ENCODE measurements around the gene FIZ1. TPM values are rescaled to one million over a fixed set of nuclear protein-coding genes. Genes with fewer than 3 reads are reported as not detected.

Gene FIZ1
- total RNA-seq, 4 donors from 2014 or later: 9.0 to 18.5 (median 14.0) TPM

GRCh38 chr19:55567708-55568328, 31.5 kb downstream of the FIZ1 start:
- DNase-seq: no peak
- H3K27ac ChIP-seq: no peak overlapping the region
- TF ChIP-seq, protein P1, sequence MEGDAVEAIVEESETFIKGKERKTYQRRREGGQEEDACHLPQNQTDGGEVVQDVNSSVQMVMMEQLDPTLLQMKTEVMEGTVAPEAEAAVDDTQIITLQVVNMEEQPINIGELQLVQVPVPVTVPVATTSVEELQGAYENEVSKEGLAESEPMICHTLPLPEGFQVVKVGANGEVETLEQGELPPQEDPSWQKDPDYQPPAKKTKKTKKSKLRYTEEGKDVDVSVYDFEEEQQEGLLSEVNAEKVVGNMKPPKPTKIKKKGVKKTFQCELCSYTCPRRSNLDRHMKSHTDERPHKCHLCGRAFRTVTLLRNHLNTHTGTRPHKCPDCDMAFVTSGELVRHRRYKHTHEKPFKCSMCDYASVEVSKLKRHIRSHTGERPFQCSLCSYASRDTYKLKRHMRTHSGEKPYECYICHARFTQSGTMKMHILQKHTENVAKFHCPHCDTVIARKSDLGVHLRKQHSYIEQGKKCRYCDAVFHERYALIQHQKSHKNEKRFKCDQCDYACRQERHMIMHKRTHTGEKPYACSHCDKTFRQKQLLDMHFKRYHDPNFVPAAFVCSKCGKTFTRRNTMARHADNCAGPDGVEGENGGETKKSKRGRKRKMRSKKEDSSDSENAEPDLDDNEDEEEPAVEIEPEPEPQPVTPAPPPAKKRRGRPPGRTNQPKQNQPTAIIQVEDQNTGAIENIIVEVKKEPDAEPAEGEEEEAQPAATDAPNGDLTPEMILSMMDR (IDR thresholded peaks at IDR 0.05): no peak
- TF ChIP-seq POLR2A (IDR thresholded peaks at IDR 0.05): no peak
- intact Hi-C loops (cut with DNase I): no loop called here
- H3K4me1 ChIP-seq: no peaks in the 10 kb centered on the region
- H3K9me3 ChIP-seq: no peaks in the 10 kb centered on the region
- no peaks in the 10 kb centered on the region for H3K36me3 ChIP-seq
- no peak overlapping the region for H3K4me3 ChIP-seq (replicated peaks in 1 of 3)
- no peaks in the 10 kb centered on the region for H3K27me3 ChIP-seq

DNA sequence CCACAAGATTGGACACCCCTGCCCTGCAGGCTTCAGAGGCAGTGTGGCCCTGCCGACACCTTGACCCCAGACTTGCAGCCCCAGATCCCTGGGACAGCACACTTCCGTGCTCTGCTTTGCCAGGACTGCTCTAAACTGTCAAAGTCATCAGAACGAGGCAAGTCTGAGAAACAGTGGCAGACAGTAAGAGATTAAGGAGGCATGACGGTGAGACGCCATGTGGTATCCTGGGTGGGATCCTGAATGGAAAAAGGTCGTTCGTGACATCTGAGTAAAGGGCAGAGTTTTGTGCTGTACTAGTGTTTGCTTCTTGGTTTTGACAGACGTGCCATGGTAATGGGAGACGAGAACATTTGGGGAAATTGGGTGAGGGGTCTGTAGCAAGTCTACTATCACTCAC, 32.5 kb downstream of the FIZ1 start:
- WGBS, 2 donors: 44 to 57% methylated on average over 9 of the region's 9 CpGs
- H3K27ac ChIP-seq: no peak overlapping the region
- no peak for TF ChIP-seq POLR2A (IDR thresholded peaks at IDR 0.05)
- TF ChIP-seq, protein P1 (IDR thresholded peaks at IDR 0.05): no peak
- no peaks in the 10 kb centered on the region for H3K4me1 ChIP-seq
- H3K27me3 ChIP-seq: no peaks in the 10 kb centered on the region
- DNase-seq: no peak
- H3K36me3 ChIP-seq: no peaks in the 10 kb centered on the region
- intact Hi-C loops (cut with DNase I): no loop called here
- no peaks in the 10 kb centered on the region for H3K9me3 ChIP-seq
- H3K4me3 ChIP-seq (replicated peaks in 1 of 3): no peak overlapping the region

DNA sequence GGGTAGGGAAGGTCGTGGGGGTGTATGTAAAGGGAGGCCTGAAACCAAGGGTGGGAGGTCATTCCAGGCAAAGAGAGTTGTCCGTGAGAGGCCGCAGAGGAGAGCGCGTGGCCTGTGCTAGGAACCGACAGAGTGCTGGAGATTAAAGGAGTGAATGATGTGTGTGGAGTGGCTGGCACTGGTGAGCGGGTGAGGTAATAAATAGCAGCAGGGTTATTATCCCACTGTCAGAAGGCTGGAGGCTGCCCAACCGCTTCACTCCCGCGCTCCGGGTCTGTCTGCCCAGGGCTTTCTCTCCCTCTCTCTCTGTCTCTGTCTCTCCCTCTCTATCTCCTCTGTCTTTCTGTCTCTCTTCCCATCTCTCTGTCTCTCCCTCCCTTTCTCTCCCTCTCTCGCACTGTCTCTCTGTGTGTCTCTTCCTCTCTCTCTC, 36.0 kb downstream of the FIZ1 start:
- DNase-seq: no peak

DNA sequence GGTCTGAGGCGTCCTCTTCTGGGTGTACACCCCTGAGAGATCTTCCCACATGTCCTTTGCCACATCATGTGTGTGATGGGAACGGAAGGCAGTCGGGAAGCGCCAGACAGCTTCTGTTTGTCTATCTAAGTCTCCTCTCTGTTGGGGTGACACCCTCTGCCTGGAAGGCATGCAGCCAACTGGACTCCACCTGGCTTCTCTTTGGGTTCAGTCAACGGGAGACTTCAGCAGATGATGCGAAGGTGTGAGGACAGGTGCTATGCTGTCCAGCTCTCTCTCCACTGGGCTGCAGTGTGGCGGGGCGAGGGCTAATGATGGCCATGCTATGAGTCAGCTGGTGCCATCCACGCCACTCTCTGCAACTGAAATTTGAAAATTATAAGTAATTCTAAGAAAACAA, 39.6 kb downstream of the FIZ1 start:
- 84% methylated on average over 9 of the region's 9 CpGs for WGBS, 2 donors
- DNase-seq: no peak
- intact Hi-C loops (cut with DNase I): no loop called here
- peaks cover 4 to 7% of the 10 kb centered on the region in 2 donors for H3K4me1 ChIP-seq
- no peaks in the 10 kb centered on the region for H3K36me3 ChIP-seq
- H3K9me3 ChIP-seq: no peaks in the 10 kb centered on the region
- H3K27ac ChIP-seq: no peak overlapping the region
- H3K27me3 ChIP-seq: no peaks in the 10 kb centered on the region
- TF ChIP-seq, protein P1 (IDR thresholded peaks at IDR 0.05): no peak
- TF ChIP-seq POLR2A (IDR thresholded peaks at IDR 0.05): no peak
- H3K4me3 ChIP-seq (replicated peaks in 1 of 3): no peak overlapping the region

More for the DNA sequence above, 36.0 kb downstream of the FIZ1 start:
- Histone ChIP-seq H3K9me3 (no peaks in the 10 kb centered on the region), H3K36me3 (no peaks in the 10 kb centered on the region), H3K4me3 (replicated peaks in 1 of 3) (no peak overlapping the region), H3K27ac (no peak overlapping the region), H3K27me3 (no peaks in the 10 kb centered on the region), H3K4me1 (peaks cover 2 to 4% of the 10 kb centered on the region in 2 donors)
- WGBS, 2 donors: 66 to 68% methylated on average over 12 of the region's 12 CpGs
- TF ChIP-seq, protein P1 (IDR thresholded peaks at IDR 0.05): no peak
- no peak for TF ChIP-seq POLR2A (IDR thresholded peaks at IDR 0.05)
- intact Hi-C loops (cut with DNase I): no loop called here

- Histone ChIP-seq H3K36me3 (no peaks in the 10 kb centered on the region), H3K27me3 (no peaks in the 10 kb centered on the region), H3K27ac (no peak overlapping the region), H3K9me3 (no peaks in the 10 kb centered on the region), H3K4me3 (replicated peaks in 1 of 3) (no peak overlapping the region), H3K4me1 (peaks cover 18 to 19% of the 10 kb centered on the region in 2 donors)
- WGBS, 2 donors: 77 to 78% methylated on average over 3 to 8 of the region's 8 CpGs
- intact Hi-C loops (cut with DNase I): no loop called here
- TF ChIP-seq POLR2A (IDR thresholded peaks at IDR 0.05): no peak
- TF ChIP-seq, protein P1 (IDR thresholded peaks at IDR 0.05): no peak
- DNase-seq: no peak
Measured at GRCh38 chr19:55554741-55555152, 44.6 kb downstream of the FIZ1 start.

All from thyroid gland (tissue), 4 donors.